HL-60 (cell line): ENCODE results near the gene SPAM1.

Source experiments
- CTCF ChIP-seq: IDR thresholded peaks from one replicate; pipeline ENCODE4 v1.5.1; 2011; ENCODE audit warnings: low read length, control low read depth, inconsistent platforms; ENCODE audit not compliant: insufficient read depth
- GABPA ChIP-seq: IDR thresholded peaks from 2 replicates; pipeline ENCODE4 v1.6.1; 2012; ENCODE audit warnings: low read depth
- POLR2AphosphoS5 ChIP-seq: IDR thresholded peaks from 2 replicates; pipeline ENCODE4 v1.6.1; 2012; ENCODE audit warnings: low read depth

- TF ChIP-seq CTCF (no peak), POLR2AphosphoS5 (no peak), GABPA (no peak)
These were observed 7.2 kb upstream of the SPAM1 start for GRCh38 chr7:123917878-123918277.
